ENCODE results near the gene THBS3. TPM values are rescaled to one million over a fixed set of nuclear protein-coding genes. Genes with fewer than 3 reads are reported as not detected.

Gene THBS3
- total and polyA plus RNA-seq, 9 of the 15 experiments (the other 6 are each of a cell fraction or from before 2014, with no cell fraction given), result 0.59 to 8.3 (median 3.2) TPM

GRCh38 chr1:155193275-155193990 is 14.3 kb downstream of the THBS3 start (continued):
- TF ChIP-seq ZNF407 (IDR thresholded peaks at IDR 0.05; ENCODE audit: low read depth), result peak; percentile 10; the same call in 1 of the 2 replicates
- TF ChIP-seq ZBTB8A (IDR thresholded peaks at IDR 0.05; ENCODE audit: partially characterized antibody), result no peak
- no peak for TF ChIP-seq MLX (CRISPR knock-in tag; conservative IDR thresholded peaks at IDR 0.05)
- peak; percentile 77 to 97; a peak in 3 of 4 replicates for TF ChIP-seq UBTF (IDR thresholded peaks at IDR 0.05; ENCODE audit: borderline replicate concordance in 1 of 2, low read depth in 2 of 2, low read length in 2 of 2)
- TF ChIP-seq RAD21 (CRISPR knock-in tag; conservative IDR thresholded peaks at IDR 0.05 in 1 of 2, IDR thresholded peaks at IDR 0.05 in 1 of 2), result peak; percentile 56 to 72; a peak in 3 of 4 replicates
- TF ChIP-seq NONO (IDR thresholded peaks at IDR 0.05; ENCODE audit: low read depth in 2 of 2, low read length in 1 of 2), result peak in 1 of 2 experiments; percentile 78; a peak in 1 of 4 replicates
- TF ChIP-seq NFIX (CRISPR knock-in tag; IDR thresholded peaks at IDR 0.05; ENCODE audit: low read depth), result no peak
- peak; percentile 89 for TF ChIP-seq SUPT5H (IDR thresholded peaks at IDR 0.05)
- peak; percentile 43; the same call in 1 of the 2 replicates for TF ChIP-seq GABPA (tag; conservative IDR thresholded peaks at IDR 0.05; ENCODE audit: low read depth)
- no peak for TF ChIP-seq ZNF354B (CRISPR knock-in tag; IDR thresholded peaks at IDR 0.05)
- TF ChIP-seq ZNF277 (CRISPR knock-in tag; IDR thresholded peaks at IDR 0.05; ENCODE audit: borderline replicate concordance), result no peak
- peak; percentile 64 for TF ChIP-seq TAF9B (IDR thresholded peaks at IDR 0.05; ENCODE audit: partially characterized antibody)
- TF ChIP-seq NFIC (IDR thresholded peaks at IDR 0.05), result peak; percentile 29; the same call in 1 of the 2 replicates
